Measurements from ENCODE around the gene MCTP1.

The MCTP1 gene

GRCh38 chr5:94941122-94941755 is 343.7 kb downstream of the MCTP1 start:
- TF ChIP-seq CTCF (IDR thresholded peaks at IDR 0.05; ENCODE audit: extremely low read depth, missing control alignments), result no peak
- DNase-seq (ENCODE audit: low spot score), result no peak

GRCh38 chr5:94932259-94932658 is 352.6 kb downstream of the MCTP1 start:
- no peak for DNase-seq (ENCODE audit: low spot score)
- no peak for TF ChIP-seq CTCF (IDR thresholded peaks at IDR 0.05; ENCODE audit: extremely low read depth, missing control alignments)

GRCh38 chr5:94928891-94929290 is 356.0 kb downstream of the MCTP1 start:
- no peak for DNase-seq (ENCODE audit: low spot score)
- TF ChIP-seq CTCF (IDR thresholded peaks at IDR 0.05; ENCODE audit: extremely low read depth, missing control alignments), result no peak

GRCh38 chr5:94920570-94920969 is 364.3 kb downstream of the MCTP1 start:
- TF ChIP-seq CTCF (IDR thresholded peaks at IDR 0.05; ENCODE audit: extremely low read depth, missing control alignments), result no peak

GRCh38 chr5:94916619-94917018 is 368.3 kb downstream of the MCTP1 start:
- TF ChIP-seq CTCF (IDR thresholded peaks at IDR 0.05; ENCODE audit: extremely low read depth, missing control alignments), result no peak
- no peak for DNase-seq (ENCODE audit: low spot score)

More at GRCh38 chr5:94920570-94920969, 364.3 kb downstream of the MCTP1 start:
- DNase-seq (ENCODE audit: low spot score), result no peak

- no peak for TF ChIP-seq CTCF (IDR thresholded peaks at IDR 0.05; ENCODE audit: extremely low read depth, missing control alignments)
- no peak for DNase-seq (ENCODE audit: low spot score)
These were observed 373.6 kb downstream of the MCTP1 start for GRCh38 chr5:94911276-94911675.

GRCh38 chr5:94910721-94911120 is 374.2 kb downstream of the MCTP1 start:
- no peak for TF ChIP-seq CTCF (IDR thresholded peaks at IDR 0.05; ENCODE audit: extremely low read depth, missing control alignments)
- no peak for DNase-seq (ENCODE audit: low spot score)

Measured in GM20000 (cell line).